B cell (primary cell): Measurements from ENCODE around the gene MRPS11. TPM values are rescaled to one million over a fixed set of nuclear protein-coding genes. Genes with fewer than 3 reads are reported as not detected.
A peak's percentile ranks its signal among the peaks of the same experiment; 100 is the strongest.

Source experiments
- ATAC-seq: fragments of 200-7000 bp; cut with Tn5 transposase; one replicate; pipeline ENCODE4 v1.10.0; 2021; ENCODE audit warnings: low read depth, mild to moderate bottlenecking, moderate number of reproducible peaks, moderate library complexity
- CTCF ChIA-PET: fragments of 350-600 bp; sonication (Branson Sonifier 250); formaldehyde crosslinking; loops from one replicate; lab custom pipeline; 2021; ENCODE audit warnings: antibody characterized with exemption, inconsistent platforms; lab: Charles Lee
- POLR2A ChIA-PET: fragments of 350-600 bp; sonication (Branson Sonifier 250); formaldehyde crosslinking; loops from one replicate; lab custom pipeline; 2021; ENCODE audit warnings: antibody characterized with exemption; lab: Charles Lee
- DNase-seq: peaks from one replicate; pipeline ENCODE4 v3.0.0; 2013
- H2AFZ ChIP-seq: 2 replicates; pipeline ENCODE4 v1.6.1; 2012; ENCODE audit warnings: mild to moderate bottlenecking, low read depth, low read length; ENCODE audit not compliant: insufficient read depth, poor library complexity, severe bottlenecking
- H3K27ac ChIP-seq, 2 donors: 1 replicate in 1 of 2; 2 replicates in 1 of 2; pipeline ENCODE4 v1.5.1; 2012 to 2013; ENCODE audit warnings: low read length in 2 of 2, mild to moderate bottlenecking in 2 of 2, moderate library complexity in 1 of 2
- H3K27me3 ChIP-seq, 4 experiments: fragments of 200-600 bp in 1 of 4; sonication (generic) in 1 of 4; replicated peaks in 1 of 4; 1 replicate in 2 of 4; 2 replicates in 2 of 4; pipeline versions ENCODE4 v1.6.1 to v1.7.0; 2013 to 2016; ENCODE audit warnings: low read length in 3 of 4, mild to moderate bottlenecking in 2 of 4, mixed read lengths in 1 of 4, moderate library complexity in 1 of 4; ENCODE audit not compliant: insufficient read depth in 4 of 4, control insufficient read depth in 3 of 4; ENCODE audit errors: control extremely low read depth in 1 of 4
- H3K36me3 ChIP-seq, 2 experiments: replicated peaks in 1 of 2; 1 replicate in 1 of 2; 2 replicates in 1 of 2; pipeline versions ENCODE4 v1.6.1 to v1.7.1; 2013; ENCODE audit warnings: low read length in 1 of 2; ENCODE audit not compliant: insufficient read depth in 2 of 2, control insufficient read depth in 1 of 2; ENCODE audit errors: control extremely low read depth in 1 of 2, extremely low read depth in 1 of 2
- H3K4me1 ChIP-seq, 2 donors: fragments of 200-600 bp in 1 of 2; sonication (generic) in 1 of 2; 1 replicate in 1 of 2; 2 replicates in 1 of 2; pipeline versions ENCODE4 v1.5.1 to v1.6.1; 2013 to 2017; ENCODE audit warnings: low read length in 2 of 2; ENCODE audit not compliant: control insufficient read depth in 2 of 2, insufficient read depth in 2 of 2
- H3K4me2 ChIP-seq: replicated peaks from 2 replicates; pipeline ENCODE3; 2012; ENCODE audit warnings: mild to moderate bottlenecking, low read depth, low read length; ENCODE audit not compliant: poor library complexity, severe bottlenecking
- H3K4me3 ChIP-seq, 5 experiments: fragments of 200-600 bp in 1 of 5; sonication (generic) in 1 of 5; 1 replicate in 3 of 5; 2 replicates in 2 of 5; pipeline versions ENCODE4 v1.5.1 to v1.7.0; 2011 to 2016; ENCODE audit warnings: low read length in 4 of 5, mild to moderate bottlenecking in 4 of 5, low read depth in 2 of 5, control low read depth in 1 of 5, moderate library complexity in 1 of 5; ENCODE audit not compliant: insufficient read depth in 1 of 5; ENCODE audit errors: control extremely low read depth in 1 of 5, extremely low read depth in 1 of 5
- H3K79me2 ChIP-seq: fragments of 200-600 bp; sonication (generic); one replicate; pipeline ENCODE4 v1.6.0; 2016; ENCODE audit warnings: low read length; ENCODE audit not compliant: control insufficient read depth, insufficient read depth
- H3K9ac ChIP-seq: fragments of 200-600 bp; sonication (generic); 2 replicates; pipeline ENCODE4 v1.6.1; 2017; ENCODE audit warnings: mild to moderate bottlenecking, low read length, moderate library complexity
- H3K9me3 ChIP-seq, 3 donors: one replicate each; pipeline versions ENCODE4 v1.6.1 to v1.7.1; 2013; ENCODE audit warnings: low read length in 2 of 3; ENCODE audit not compliant: control insufficient read depth in 2 of 3, insufficient read depth in 1 of 3; ENCODE audit errors: control extremely low read depth in 1 of 3
- H4K20me1 ChIP-seq: 2 replicates; pipeline ENCODE4 v1.6.0; 2012; ENCODE audit warnings: mild to moderate bottlenecking, low read length; ENCODE audit not compliant: insufficient read depth, control insufficient read depth, poor library complexity, severe bottlenecking
- H3K27ac Mint-ChIP-seq: one replicate; pipeline ENCODE4 v1.8.0; 2021; ENCODE audit warnings: mixed read lengths
- H3K27me3 Mint-ChIP-seq: one replicate; pipeline ENCODE4 v1.8.0; 2021; ENCODE audit warnings: mixed read lengths
- H3K4me1 Mint-ChIP-seq: one replicate; pipeline ENCODE4 v1.8.0; 2021; ENCODE audit warnings: mixed read lengths
- H3K4me3 Mint-ChIP-seq: one replicate; pipeline ENCODE4 v1.8.0; 2021; ENCODE audit warnings: mixed read lengths
- H3K9me3 Mint-ChIP-seq: one replicate; pipeline ENCODE4 v1.8.0; 2022; ENCODE audit warnings: mixed read lengths; ENCODE audit not compliant: insufficient read depth
- EZH2 ChIP-seq: IDR thresholded peaks from 2 replicates; pipeline ENCODE4 v1.6.1; 2012; ENCODE audit warnings: borderline replicate concordance, low read depth, mild to moderate bottlenecking, moderate library complexity, low read length; ENCODE audit not compliant: insufficient read depth, poor library complexity, severe bottlenecking
- WGBS: methylation state at CpG from one replicate; pipeline ENCODE4 v1.1.5; 2013; ENCODE audit warnings: missing lambda C conversion rate; ENCODE audit not compliant: insufficient coverage; 5-methylcytosine and 5-hydroxymethylcytosine counted together
- intact Hi-C: fragments of 100-400 bp; cut with micrococcal nuclease; formaldehyde crosslinking; loops from one replicate; pipeline ENCODE4 v1.10.0; 2022
- polyA plus RNA-seq: library from polyadenylated mRNA; depleted of rRNA; stranded (reverse); fragments of >200 nt; gene quantifications from 2 replicates; pipeline ENCODE4 v1.2.3, GENCODE V29; 2012
- total RNA-seq, 2 donors: library from RNA; stranded (reverse); fragments of 120-200 nt in 1 of 2; gene quantifications; 1 replicate in 1 of 2; 2 replicates in 1 of 2; pipeline versions ENCODE4 v1.2.3 to v1.2.4, GENCODE V29; 2013 to 2022
- TF ChIP-seq, protein P1 (sequence below): fragments of 200-600 bp; IDR thresholded peaks from one replicate; pipeline ENCODE4 v1.8.0; 2022; ENCODE audit warnings: antibody characterized with exemption, mild to moderate bottlenecking

MRPS11 gene
- total and polyA plus RNA-seq, 2 donors (not counting 1 experiment from before 2014, with no cell fraction given) = 21.1 to 37.9 TPM

DNA sequence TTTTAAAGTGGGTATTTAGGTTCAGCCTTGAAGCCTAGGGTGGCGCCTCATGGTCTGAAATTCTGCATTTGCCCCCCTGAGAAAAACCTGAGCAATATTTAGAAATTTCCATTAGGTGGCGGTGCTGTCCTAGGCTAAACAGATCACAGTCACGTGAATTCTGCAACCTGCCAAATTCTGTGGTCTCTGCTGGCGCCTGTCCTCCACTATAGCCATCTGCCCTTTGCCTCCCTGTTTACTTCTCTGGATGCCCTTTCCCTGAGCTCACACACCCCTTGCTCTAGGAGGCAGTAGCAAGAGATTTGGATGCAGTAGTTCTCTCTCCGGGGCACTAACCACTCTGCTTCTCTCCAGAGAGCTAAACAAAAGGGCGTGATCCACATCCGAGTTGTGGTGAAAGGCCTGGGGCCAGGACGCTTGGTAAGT lies 9.1 kb downstream of the MRPS11 start:
- H3K4me3 Mint-ChIP-seq = no peak overlapping the region
- Histone ChIP-seq H2AFZ (no peak overlapping the region), H3K4me2 (no peak overlapping the region), H4K20me1 (no peaks in the 10 kb centered on the region), H3K9ac (no peak overlapping the region), H3K27me3 (no peaks in the 10 kb centered on the region), H3K4me1 (no peaks in the 10 kb centered on the region), H3K27ac (no peak overlapping the region), H3K79me2 (no peaks in the 10 kb centered on the region), H3K9me3 (no peaks in the 10 kb centered on the region), H3K4me3 (no peak overlapping the region), H3K36me3 (peaks cover 5 to 44% of the 10 kb centered on the region in 2 experiments)
- H3K27ac Mint-ChIP-seq = no peak overlapping the region
- no peak for ATAC-seq
- H3K4me1 Mint-ChIP-seq = peaks cover 3% of the 10 kb centered on the region
- H3K27me3 Mint-ChIP-seq = no peaks in the 10 kb centered on the region
- intact Hi-C loops = loop anchor here (2.0 to 5.0 kb wide), 2 partner anchors 188 to 541 kb away; no protein-coding TSS in a partner anchor
- no peak for TF ChIP-seq EZH2
- TF ChIP-seq, protein P1, sequence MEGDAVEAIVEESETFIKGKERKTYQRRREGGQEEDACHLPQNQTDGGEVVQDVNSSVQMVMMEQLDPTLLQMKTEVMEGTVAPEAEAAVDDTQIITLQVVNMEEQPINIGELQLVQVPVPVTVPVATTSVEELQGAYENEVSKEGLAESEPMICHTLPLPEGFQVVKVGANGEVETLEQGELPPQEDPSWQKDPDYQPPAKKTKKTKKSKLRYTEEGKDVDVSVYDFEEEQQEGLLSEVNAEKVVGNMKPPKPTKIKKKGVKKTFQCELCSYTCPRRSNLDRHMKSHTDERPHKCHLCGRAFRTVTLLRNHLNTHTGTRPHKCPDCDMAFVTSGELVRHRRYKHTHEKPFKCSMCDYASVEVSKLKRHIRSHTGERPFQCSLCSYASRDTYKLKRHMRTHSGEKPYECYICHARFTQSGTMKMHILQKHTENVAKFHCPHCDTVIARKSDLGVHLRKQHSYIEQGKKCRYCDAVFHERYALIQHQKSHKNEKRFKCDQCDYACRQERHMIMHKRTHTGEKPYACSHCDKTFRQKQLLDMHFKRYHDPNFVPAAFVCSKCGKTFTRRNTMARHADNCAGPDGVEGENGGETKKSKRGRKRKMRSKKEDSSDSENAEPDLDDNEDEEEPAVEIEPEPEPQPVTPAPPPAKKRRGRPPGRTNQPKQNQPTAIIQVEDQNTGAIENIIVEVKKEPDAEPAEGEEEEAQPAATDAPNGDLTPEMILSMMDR = peak; percentile 56
- peak; percentile 43 for DNase-seq
- ChIA-PET POLR2A (no interaction called here), CTCF (interaction anchor here (0.7 kb wide), 1 partner anchor 419 kb away, joined by 3 read pairs; the partner anchor contains the start of gene HAPLN3)
- 64% methylated on average over 4 of the region's 8 CpGs for WGBS
- no peaks in the 10 kb centered on the region for H3K9me3 Mint-ChIP-seq

DNA sequence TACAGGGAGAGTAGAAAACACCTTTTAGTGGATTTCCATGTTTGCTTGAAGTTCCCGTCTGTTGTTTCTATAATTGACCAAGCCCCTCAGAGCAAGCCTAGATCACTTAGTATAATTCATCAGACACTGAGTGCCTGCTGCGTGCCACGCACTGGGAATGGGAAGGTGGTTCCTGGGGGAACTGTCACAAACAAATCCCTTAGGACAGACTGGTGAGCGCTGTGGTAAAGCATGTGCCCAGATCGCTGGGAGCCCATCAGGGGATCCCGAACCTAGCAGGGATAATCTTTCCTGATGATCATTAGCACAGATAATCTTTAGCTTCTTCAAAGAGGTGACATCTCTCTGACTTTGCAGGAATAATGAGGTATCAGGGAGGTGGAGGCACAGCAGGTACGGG lies 9.6 kb downstream of the MRPS11 start:
- no peak overlapping the region for H3K4me3 ChIP-seq
- 100% methylated on average over 3 of the region's 7 CpGs for WGBS
- no peaks in the 10 kb centered on the region for H3K9me3 ChIP-seq
- no peak overlapping the region for H3K27ac ChIP-seq
- no peak overlapping the region for H3K9ac ChIP-seq
- H3K27ac Mint-ChIP-seq = no peak overlapping the region
- H2AFZ ChIP-seq = no peak overlapping the region
- DNase-seq = no peak
- H3K36me3 ChIP-seq = peaks cover 5 to 41% of the 10 kb centered on the region in 2 experiments
- TF ChIP-seq, protein P1 = no peak
- no peak for TF ChIP-seq EZH2
- H3K4me3 Mint-ChIP-seq = no peak overlapping the region
- no peaks in the 10 kb centered on the region for H4K20me1 ChIP-seq
- H3K4me1 ChIP-seq = no peaks in the 10 kb centered on the region
- intact Hi-C loops = loop anchor here (2.0 to 5.0 kb wide), 2 partner anchors 188 to 540 kb away; no protein-coding TSS in a partner anchor
- ChIA-PET POLR2A (no interaction called here), CTCF (interaction anchor here (0.7 kb wide), 1 partner anchor 419 kb away, joined by 3 read pairs; the partner anchor contains the start of gene HAPLN3)
- H3K27me3 Mint-ChIP-seq = no peaks in the 10 kb centered on the region
- H3K4me2 ChIP-seq = no peak overlapping the region
- no peaks in the 10 kb centered on the region for H3K27me3 ChIP-seq
- no peaks in the 10 kb centered on the region for H3K79me2 ChIP-seq
- peaks cover 5% of the 10 kb centered on the region for H3K4me1 Mint-ChIP-seq
- ATAC-seq = no peak
- H3K9me3 Mint-ChIP-seq = no peaks in the 10 kb centered on the region
